Keratinocyte (primary cell): ENCODE data around the gene GNG13. TPM values are rescaled to one million over a fixed set of nuclear protein-coding genes. Genes with fewer than 3 reads are reported as not detected.

Experiments
- DNase-seq: peaks from one replicate; pipeline ENCODE4 v3.0.0-alpha.2; 2011; ENCODE audit warnings: low read depth, missing footprints, low spot score
- FAIRE-seq: peaks from 2 replicates; lab custom pipeline; 2011; peaks lifted over from hg19 to GRCh38; lab: Jason Lieb, UNC
- H2AFZ ChIP-seq: 2 replicates; pipeline ENCODE4 v1.6.0; 2012; ENCODE audit warnings: low read length, control low read depth, inconsistent platforms; ENCODE audit not compliant: control insufficient read depth
- H3K27ac ChIP-seq: 2 replicates; pipeline ENCODE4 v1.5.1; 2011; ENCODE audit warnings: low read length; ENCODE audit not compliant: control insufficient read depth, insufficient read depth
- H3K27me3 ChIP-seq: 3 replicates; pipeline ENCODE4 v1.6.0; 2011; ENCODE audit warnings: low read length; ENCODE audit not compliant: control insufficient read depth, insufficient read depth; ENCODE audit errors: extremely low read depth
- H3K36me3 ChIP-seq, 2 experiments: 2 replicates in 1 of 2; 3 replicates in 1 of 2; pipeline ENCODE4 v1.5.1; 2011; ENCODE audit warnings: low read length in 2 of 2, mild to moderate bottlenecking in 1 of 2; ENCODE audit not compliant: control insufficient read depth in 2 of 2, insufficient read depth in 2 of 2; ENCODE audit errors: extremely low read depth in 1 of 2
- H3K4me1 ChIP-seq: 3 replicates; pipeline ENCODE4 v1.5.1; 2011; ENCODE audit warnings: low read length; ENCODE audit not compliant: control insufficient read depth, insufficient read depth; ENCODE audit errors: extremely low read depth
- H3K4me2 ChIP-seq: 3 replicates; pipeline ENCODE4 v1.6.0; 2011; ENCODE audit warnings: low read depth, low read length; ENCODE audit not compliant: control insufficient read depth, insufficient read depth; ENCODE audit errors: extremely low read depth
- H3K4me3 ChIP-seq, 3 experiments: fragments of 200-600 bp in 1 of 3; sonication (generic) in 1 of 3; 2 replicates in 2 of 3; 3 replicates in 1 of 3; pipeline ENCODE4 v1.5.1; 2011 to 2016; ENCODE audit warnings: low read length in 3 of 3, mild to moderate bottlenecking in 3 of 3, control low read depth in 2 of 3, inconsistent platforms in 1 of 3, low read depth in 1 of 3, mixed read lengths in 1 of 3, mixed run types in 1 of 3, moderate library complexity in 1 of 3; ENCODE audit not compliant: control insufficient read depth in 2 of 3, insufficient read depth in 2 of 3; ENCODE audit errors: extremely low read depth in 1 of 3
- H3K79me2 ChIP-seq: 2 replicates; pipeline ENCODE4 v1.6.0; 2012; ENCODE audit warnings: low read length; ENCODE audit not compliant: control insufficient read depth, insufficient read depth
- H3K9ac ChIP-seq: 3 replicates; pipeline ENCODE4 v1.6.0; 2011; ENCODE audit warnings: low read length; ENCODE audit not compliant: control insufficient read depth, insufficient read depth; ENCODE audit errors: extremely low read depth
- H3K9me1 ChIP-seq: 3 replicates; pipeline ENCODE4 v1.6.0; 2011; ENCODE audit warnings: low read length; ENCODE audit not compliant: control insufficient read depth, insufficient read depth; ENCODE audit errors: extremely low read depth
- H3K9me3 ChIP-seq: 2 replicates; pipeline ENCODE4 v1.5.1; 2012; ENCODE audit warnings: low read depth, low read length; ENCODE audit not compliant: control insufficient read depth
- H4K20me1 ChIP-seq: 3 replicates; pipeline ENCODE4 v1.6.0; 2011; ENCODE audit warnings: low read length; ENCODE audit not compliant: control insufficient read depth, insufficient read depth; ENCODE audit errors: extremely low read depth
- CTCF ChIP-seq, 3 experiments: IDR thresholded peaks in 1 of 3; conservative IDR thresholded peaks in 1 of 3; optimal IDR thresholded peaks in 1 of 3; 2 replicates in 2 of 3; 3 replicates in 1 of 3; pipeline versions ENCODE3 to v1.5.1; 2011; ENCODE audit warnings: low read length in 3 of 3, mild to moderate bottlenecking in 3 of 3, moderate library complexity in 2 of 3, control low read depth in 1 of 3, inconsistent platforms in 1 of 3; ENCODE audit not compliant: insufficient read depth in 2 of 3; ENCODE audit errors: extremely low read depth in 1 of 3
- EZH2 ChIP-seq: IDR thresholded peaks from one replicate; pipeline ENCODE4 v1.6.1; 2012; ENCODE audit warnings: inconsistent platforms, mild to moderate bottlenecking, low read length, moderate library complexity
- dilution Hi-C: fragments of 300-500 bp; cut with MboI; formaldehyde crosslinking; loops from one replicate; pipeline ENCODE4 v1.7.0; 2020; ENCODE audit warnings: low sequenced_read_pairs; ENCODE audit not compliant: extremely low pct_ligation_motif_present
- polyA plus RNA-seq, 5 experiments: library from polyadenylated mRNA; depleted of rRNA in 3 of 5; stranded (reverse) in 3 of 5; stranded (forward) in 1 of 5; unstranded in 1 of 5; fragments of >200 nt; gene quantifications; 1 replicate in 1 of 5; 2 replicates in 3 of 5; 3 replicates in 1 of 5; pipeline versions ENCODE4 v1.2.1 to v1.2.3, GENCODE V29; 2011 to 2012; ENCODE audit warnings: missing spikeins in 2 of 5, low read depth in 1 of 5, low replicate concordance in 1 of 5

GNG13 gene
- polyA plus RNA-seq, 1 donor (not counting 4 experiments of a cell fraction or from before 2014, with no cell fraction given): not detected

- H3K27ac ChIP-seq: no peak overlapping the region
- TF ChIP-seq EZH2: no peak
- no peak for TF ChIP-seq CTCF (optimal IDR thresholded peaks at IDR 0.05 in 1 of 3, IDR thresholded peaks at IDR 0.05 in 1 of 3, conservative IDR thresholded peaks at IDR 0.05 in 1 of 3; ENCODE audit: extremely low read depth in 1 of 3, insufficient read depth in 2 of 3, low read length in 3 of 3)
- H3K4me3 ChIP-seq: no peak overlapping the region
- H3K36me3 ChIP-seq: no peaks in the 10 kb centered on the region
- H3K4me1 ChIP-seq: peaks cover under 1% of the 10 kb centered on the region
- no peaks in the 10 kb centered on the region for H4K20me1 ChIP-seq
- DNase-seq: no peak
- no peaks in the 10 kb centered on the region for H3K9me3 ChIP-seq
- dilution Hi-C loops: no loop called here
- H3K27me3 ChIP-seq: peaks cover 3% of the 10 kb centered on the region
- no peak for FAIRE-seq
- H3K4me2 ChIP-seq: no peak overlapping the region
- H3K9me1 ChIP-seq: no peaks in the 10 kb centered on the region
- H3K79me2 ChIP-seq: no peaks in the 10 kb centered on the region
- H2AFZ ChIP-seq: no peak overlapping the region
- H3K9ac ChIP-seq: no peak overlapping the region
These were observed 33.5 kb downstream of the GNG13 start for GRCh38 chr16:766820-767640.

- Histone ChIP-seq H3K27me3 (peaks cover 3% of the 10 kb centered on the region), H3K9ac (no peak overlapping the region), H3K27ac (no peak overlapping the region), H3K4me3 (no peak overlapping the region), H2AFZ (no peak overlapping the region), H3K36me3 (no peaks in the 10 kb centered on the region), H3K4me2 (no peak overlapping the region), H4K20me1 (no peaks in the 10 kb centered on the region), H3K9me1 (no peaks in the 10 kb centered on the region), H3K9me3 (no peaks in the 10 kb centered on the region), H3K4me1 (peaks cover 8% of the 10 kb centered on the region), H3K79me2 (no peaks in the 10 kb centered on the region)
- FAIRE-seq (no peak), DNase-seq (no peak)
- dilution Hi-C loops: no loop called here
- TF ChIP-seq EZH2 (no peak), CTCF (optimal IDR thresholded peaks at IDR 0.05 in 1 of 3, IDR thresholded peaks at IDR 0.05 in 1 of 3, conservative IDR thresholded peaks at IDR 0.05 in 1 of 3; ENCODE audit: extremely low read depth in 1 of 3, insufficient read depth in 2 of 3, low read length in 3 of 3) (no peak)
These were observed 34.3 kb downstream of the GNG13 start for GRCh38 chr16:766008-766819.
